IMR-90 (cell line): Measurements from ENCODE around the gene SLC38A4. TPM values are rescaled to one million over a fixed set of nuclear protein-coding genes. Genes with fewer than 3 reads are reported as not detected.

ENCODE experiments used
- ATAC-seq: fragments of 200-7000 bp; cut with Tn5 transposase; 2 replicates; pipeline ENCODE4 v1.9.1; 2020; ENCODE audit warnings: low read depth, mild to moderate bottlenecking, moderate library complexity
- BruUV-seq: library from RNA; stranded (reverse); fragments of 400-500 nt; replicated peaks from 2 replicates; lab custom pipeline; 2021; lab: Mats Ljungman, UMichigan
- CTCF ChIA-PET: fragments of 300-600 bp; formaldehyde crosslinking; extraction: SDS; loops from one replicate; lab custom pipeline; 2021; ENCODE audit warnings: antibody characterized with exemption; lab: Yijun Ruan, JAX
- POLR2A ChIA-PET: fragments of 300-600 bp; sonication (Branson Sonifier 250); formaldehyde crosslinking; loops from one replicate; lab custom pipeline; 2022; ENCODE audit warnings: antibody characterized with exemption; ENCODE audit not compliant: unreplicated experiment; lab: Charles Lee
- DNase-seq: peaks from one replicate; pipeline ENCODE4 v3.0.0; 2013
- H2AFZ ChIP-seq: replicated peaks from 2 replicates; pipeline ENCODE3; 2013; ENCODE audit warnings: low read length, mild to moderate bottlenecking; ENCODE audit not compliant: poor library complexity
- H2AK5ac ChIP-seq: 2 replicates; pipeline ENCODE4 v1.6.1; 2013; ENCODE audit warnings: low read depth, low read length, inconsistent platforms
- H2AK9ac ChIP-seq: replicated peaks from 2 replicates; pipeline ENCODE3; 2013; ENCODE audit warnings: mild to moderate bottlenecking, low read depth, low read length, moderate library complexity; ENCODE audit not compliant: poor library complexity
- H2BK120ac ChIP-seq: 2 replicates; pipeline ENCODE4 v1.6.1; 2013; ENCODE audit warnings: low read depth, low read length, inconsistent platforms
- H2BK15ac ChIP-seq: 3 replicates; pipeline ENCODE4 v1.6.1; 2013; ENCODE audit warnings: low read depth, low read length, inconsistent platforms
- H2BK20ac ChIP-seq: 2 replicates; pipeline ENCODE4 v1.6.1; 2013; ENCODE audit warnings: low read depth, mild to moderate bottlenecking, inconsistent platforms, low read length, moderate library complexity
- H2BK5ac ChIP-seq: 2 replicates; pipeline ENCODE4 v1.6.1; 2013; ENCODE audit warnings: mild to moderate bottlenecking, low read depth, low read length, inconsistent platforms; ENCODE audit not compliant: poor library complexity, severe bottlenecking
- H3K14ac ChIP-seq: replicated peaks from 2 replicates; pipeline ENCODE4 v1.6.1; 2013; ENCODE audit warnings: low read depth, low read length, inconsistent platforms
- H3K18ac ChIP-seq: 2 replicates; pipeline ENCODE4 v1.6.1; 2013; ENCODE audit warnings: low read depth, low read length, control low read depth
- H3K23ac ChIP-seq: 2 replicates; pipeline ENCODE4 v1.6.1; 2013; ENCODE audit warnings: low read depth, low read length, inconsistent platforms
- H3K27ac ChIP-seq: 2 replicates; pipeline ENCODE4 v1.5.1; 2013; ENCODE audit warnings: mild to moderate bottlenecking, control low read depth, low read length; ENCODE audit not compliant: insufficient read depth
- H3K27me3 ChIP-seq: 2 replicates; pipeline ENCODE4 v1.6.1; 2013; ENCODE audit warnings: low read length; ENCODE audit not compliant: control insufficient read depth, insufficient read depth
- H3K36me3 ChIP-seq: 2 replicates; pipeline ENCODE4 v1.6.1; 2013; ENCODE audit warnings: low read length, mixed read lengths; ENCODE audit not compliant: control insufficient read depth, insufficient read depth
- H3K4ac ChIP-seq: 2 replicates; pipeline ENCODE4 v1.6.1; 2013; ENCODE audit warnings: low read depth, low read length, inconsistent platforms
- H3K4me1 ChIP-seq: 2 replicates; pipeline ENCODE4 v1.6.1; 2013; ENCODE audit warnings: low read length, mixed read lengths; ENCODE audit not compliant: control insufficient read depth, insufficient read depth
- H3K4me2 ChIP-seq: 2 replicates; pipeline ENCODE4 v1.6.1; 2013; ENCODE audit warnings: low read depth, mild to moderate bottlenecking, control low read depth, low read length, moderate library complexity
- H3K4me3 ChIP-seq: 2 replicates; pipeline ENCODE4 v1.5.1; 2013; ENCODE audit warnings: low read depth, mild to moderate bottlenecking, control low read depth, low read length, moderate library complexity; ENCODE audit not compliant: insufficient read depth
- H3K56ac ChIP-seq: 2 replicates; pipeline ENCODE4 v1.6.1; 2013; ENCODE audit warnings: low read length, inconsistent platforms; ENCODE audit not compliant: insufficient read depth; ENCODE audit errors: extremely low read depth
- H3K79me1 ChIP-seq, 2 experiments: 2 replicates each; pipeline ENCODE4 v1.6.1; 2013; ENCODE audit warnings: low read length in 2 of 2, inconsistent platforms in 1 of 2, low read depth in 1 of 2
- H3K9ac ChIP-seq: 2 replicates; pipeline ENCODE4 v1.6.1; 2013; ENCODE audit warnings: low read depth, low read length, control low read depth
- H3K9me1 ChIP-seq: 2 replicates; pipeline ENCODE4 v1.6.1; 2013; ENCODE audit warnings: low read length, inconsistent platforms; ENCODE audit not compliant: insufficient read depth
- H3K9me3 ChIP-seq: 2 replicates; pipeline ENCODE4 v1.6.1; 2013; ENCODE audit warnings: low read length; ENCODE audit not compliant: control insufficient read depth, insufficient read depth
- H4K20me1 ChIP-seq: 2 replicates; pipeline ENCODE4 v1.6.1; 2013; ENCODE audit warnings: low read length, inconsistent platforms; ENCODE audit not compliant: insufficient read depth
- H4K5ac ChIP-seq: 2 replicates; pipeline ENCODE4 v1.6.1; 2013; ENCODE audit warnings: mild to moderate bottlenecking, low read depth, low read length, control low read depth
- H4K8ac ChIP-seq, 2 experiments: 2 replicates each; pipeline ENCODE4 v1.6.1; 2013; ENCODE audit warnings: low read depth in 2 of 2, low read length in 2 of 2, control low read depth in 1 of 2, inconsistent platforms in 1 of 2
- H4K91ac ChIP-seq: 2 replicates; pipeline ENCODE4 v1.6.1; 2013; ENCODE audit warnings: low read depth, low read length, inconsistent platforms; ENCODE audit not compliant: insufficient read depth
- CEBPB ChIP-seq: IDR thresholded peaks from 2 replicates; pipeline ENCODE4 v1.6.1; 2012; ENCODE audit warnings: low read depth, low read length, improper control_type of control experiment
- CHD1 ChIP-seq: IDR thresholded peaks from 2 replicates; pipeline ENCODE4 v1.6.1; 2012; ENCODE audit warnings: low read depth, low read length, improper control_type of control experiment
- CTCF ChIP-seq: conservative IDR thresholded peaks from 2 replicates; pipeline ENCODE4 v1.5.1; 2012; ENCODE audit warnings: mild to moderate bottlenecking, low read depth, low read length, improper control_type of control experiment
- ELK1 ChIP-seq: fragments of 150-350 bp; IDR thresholded peaks from 2 replicates; pipeline ENCODE4 v1.6.1; 2016; ENCODE audit warnings: low read depth, mild to moderate bottlenecking, low read length, moderate library complexity, borderline replicate concordance
- MAFK ChIP-seq: IDR thresholded peaks from 2 replicates; pipeline ENCODE4 v1.6.1; 2012; ENCODE audit warnings: low read depth, low read length, improper control_type of control experiment
- MXI1 ChIP-seq: IDR thresholded peaks from 2 replicates; pipeline ENCODE4 v1.6.1; 2012; ENCODE audit warnings: low read depth, mild to moderate bottlenecking, low read length, moderate library complexity, borderline replicate concordance
- POLR2A ChIP-seq: IDR thresholded peaks from 2 replicates; pipeline ENCODE4 v1.6.1; 2012; ENCODE audit warnings: mild to moderate bottlenecking, low read depth, low read length
- RFX5 ChIP-seq: IDR thresholded peaks from 2 replicates; pipeline ENCODE4 v1.8.0; 2012; ENCODE audit warnings: low read depth, mild to moderate bottlenecking, low read length, moderate library complexity
- SMC3 ChIP-seq: fragments of 150-350 bp; IDR thresholded peaks from 2 replicates; pipeline ENCODE4 v1.6.1; 2016; ENCODE audit warnings: low read depth, mild to moderate bottlenecking, antibody characterized with exemption, low read length, moderate library complexity
- WGBS, 2 experiments: methylation state at CpG; one replicate each; pipeline versions ENCODE4 v1.1.5 to v1.1.7; 2013; ENCODE audit warnings: missing lambda C conversion rate in 2 of 2; ENCODE audit not compliant: insufficient read length in 1 of 2; ENCODE audit errors: extremely low coverage in 2 of 2; 5-methylcytosine and 5-hydroxymethylcytosine counted together
- dilution Hi-C: fragments of 300-500 bp; cut with HindIII; formaldehyde crosslinking; loops from one replicate; pipeline ENCODE4 v1.14.3; 2018; ENCODE audit warnings: low sequenced_read_pairs; ENCODE audit not compliant: unreplicated experiment
- in situ Hi-C: fragments of 300-500 bp; cut with MboI; formaldehyde crosslinking; loops from 3 replicates; pipeline ENCODE4 v1.14.3; 2019; ENCODE audit warnings: low sequenced_read_pairs, inconsistent platforms, mixed read lengths
- intact Hi-C: fragments of 100-400 bp; cut with micrococcal nuclease; formaldehyde crosslinking; loops from 2 replicates; pipeline ENCODE4 v1.10.0; 2022
- polyA plus RNA-seq, 3 experiments: library from polyadenylated mRNA; depleted of rRNA; stranded (reverse); fragments of >200 nt; gene quantifications; 2 replicates each; pipeline ENCODE4 v1.2.3, GENCODE V29; 2012; ENCODE audit warnings: low replicate concordance in 1 of 3
- total RNA-seq: library from RNA; depleted of rRNA; stranded (reverse); fragments of >200 nt; gene quantifications from 2 replicates; pipeline ENCODE4 v1.2.3, GENCODE V29; 2012

Gene SLC38A4
- total and polyA plus RNA-seq, 2 of the 4 experiments (the other 2 are of a cell fraction) = 2.3 to 2.7 TPM

- Histone ChIP-seq H2BK15ac (no peak overlapping the region; the same call in 2 of the 3 replicates), H3K14ac (0 out of 2 replicates have a peak overlapping the region, but pooled peaks have one; percentile 1), H2BK20ac (peak overlapping the region; percentile 6; the same call in 1 of the 2 replicates), H3K4me2 (no peak overlapping the region), H2BK120ac (peak overlapping the region; percentile 23; the same call in 1 of the 2 replicates), H3K9me3 (no peaks in the 10 kb centered on the region), H3K18ac (no peak overlapping the region; the same call in 1 of the 2 replicates), H2AK9ac (no peak overlapping the region), H3K27me3 (no peaks in the 10 kb centered on the region), H3K9ac (no peak overlapping the region), H3K23ac (no peak overlapping the region), H3K4ac (0 out of 2 replicates have a peak overlapping the region, but pooled peaks have one; percentile 10), H4K5ac (no peak overlapping the region), H4K20me1 (no peaks in the 10 kb centered on the region), H3K4me1 (peaks cover 8% of the 10 kb centered on the region), H3K4me3 (no peak overlapping the region), H4K8ac (no peak overlapping the region), H2AK5ac (no peak overlapping the region), H3K36me3 (no peaks in the 10 kb centered on the region), H3K79me1 (no peaks in the 10 kb centered on the region), H4K91ac (no peak overlapping the region), H3K9me1 (peaks cover 5% of the 10 kb centered on the region; the same call in 1 of the 2 replicates), H2AFZ (no peak overlapping the region), H3K27ac (no peak overlapping the region), H2BK5ac (no peak overlapping the region), H3K56ac (no peak overlapping the region)
- intact Hi-C loops = loop anchor here (10.0 kb wide), 1 partner anchor 175 kb away; no protein-coding TSS in a partner anchor
- ChIA-PET CTCF (no interaction called here), POLR2A (no interaction called here)
- ATAC-seq (0 out of 2 replicates have a peak, but pooled peaks have one; percentile 25), DNase-seq (peak; percentile 38)
- in situ Hi-C loops = no loop called here
- no CpG with 5 or more reads among the region's 2 CpGs for WGBS, 2 experiments
- TF ChIP-seq CHD1 = no peak
- peak; percentile 27; the same call in 1 of the 2 replicates for TF ChIP-seq CEBPB
- no peak for TF ChIP-seq MXI1
- no peak for TF ChIP-seq RFX5
- no peak for TF ChIP-seq SMC3
- TF ChIP-seq MAFK = no peak
- no peak for TF ChIP-seq CTCF
- no peak for TF ChIP-seq POLR2A
- TF ChIP-seq ELK1 = no peak
- BruUV-seq = no TSS peak
- dilution Hi-C loops = no loop called here
Measured at GRCh38 chr12:46839964-46840363, 14.2 kb upstream of the SLC38A4 start.
